Stimulated activated CD4-positive, alpha-beta T cell treated with anti-CD3 and anti-CD28 coated beads, Interleukin-15, amount 100 ng/mL, for 48 hours (primary cell): Measurements from ENCODE around the gene LMLN.
"Not testable (repeated sequence)": the region's sequence is repeated elsewhere in the genome, so short reads cannot be mapped to it uniquely, and the experiment has no call there.

Source experiments
- DNase-seq, 2 donors: peaks; one replicate each; pipeline ENCODE4 v3.0.0-alpha.2; 2020; ENCODE audit warnings: low read depth in 2 of 2

The LMLN gene

GRCh38 chr3:198079771-198080520 lies 119.9 kb downstream of the LMLN start:
- DNase-seq: peak; percentile 26 to 40

- DNase-seq: peak; percentile 49 to 73
Measured at GRCh38 chr3:198080521-198081384, 120.7 kb downstream of the LMLN start.

GRCh38 chr3:198081421-198081844 lies 121.4 kb downstream of the LMLN start:
- DNase-seq: no peak

- DNase-seq: not testable (repeated sequence)
Measured at GRCh38 chr3:198082226-198082625, 122.2 kb downstream of the LMLN start.

- DNase-seq: no peak
Measured at GRCh38 chr3:198088421-198088955, 128.5 kb downstream of the LMLN start.

- no peak for DNase-seq
Measured at GRCh38 chr3:198090795-198091332, 130.8 kb downstream of the LMLN start.

GRCh38 chr3:198092276-198092675 lies 132.3 kb downstream of the LMLN start:
- no peak for DNase-seq

- DNase-seq: no peak
Measured at GRCh38 chr3:198093112-198093679, 133.2 kb downstream of the LMLN start.
